DOHH2 (cell line): Measurements from ENCODE around the gene PROM2.

Source experiments
- CTCF ChIP-seq: fragments of 200-600 bp; sonication (generic); IDR thresholded peaks from one replicate; pipeline ENCODE4 v1.5.1; 2014; ENCODE audit warnings: antibody characterized with exemption, mild to moderate bottlenecking, low read depth, low read length; ENCODE audit not compliant: poor library complexity, severe bottlenecking
- EZH2phosphoT487 ChIP-seq: fragments of 200-600 bp; sonication (generic); IDR thresholded peaks from 2 replicates; pipeline ENCODE4 v1.6.1; 2017; ENCODE audit warnings: borderline replicate concordance, mild to moderate bottlenecking, antibody characterized with exemption, low read length, moderate library complexity, mixed read lengths

DNA sequence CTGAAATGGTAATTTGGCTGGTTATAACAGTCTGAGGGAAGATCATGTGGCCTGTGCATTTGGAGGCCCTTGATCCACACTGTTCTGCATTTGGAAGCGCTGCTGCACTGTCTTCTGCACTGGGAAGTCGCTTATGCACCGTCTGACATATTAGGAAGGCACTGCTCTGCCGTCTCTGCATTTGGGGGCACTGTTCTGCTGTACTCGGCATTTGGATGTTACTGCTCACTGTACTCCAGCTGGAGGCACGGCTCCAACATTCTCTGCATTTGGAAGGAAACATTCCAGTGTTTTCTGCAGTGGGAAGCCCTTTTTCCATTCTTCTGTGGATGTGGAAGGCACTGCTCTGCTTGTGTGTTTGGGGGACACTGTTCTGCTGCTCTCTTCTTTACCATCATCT, 9.6 kb upstream of the PROM2 start:
- TF ChIP-seq EZH2phosphoT487 (no peak), CTCF (no peak)
